ENCODE data around the gene CNBD2.
"Not testable (repeated sequence)": the region's sequence is repeated elsewhere in the genome, so short reads cannot be mapped to it uniquely, and the experiment has no call there.

CNBD2 gene

DNA sequence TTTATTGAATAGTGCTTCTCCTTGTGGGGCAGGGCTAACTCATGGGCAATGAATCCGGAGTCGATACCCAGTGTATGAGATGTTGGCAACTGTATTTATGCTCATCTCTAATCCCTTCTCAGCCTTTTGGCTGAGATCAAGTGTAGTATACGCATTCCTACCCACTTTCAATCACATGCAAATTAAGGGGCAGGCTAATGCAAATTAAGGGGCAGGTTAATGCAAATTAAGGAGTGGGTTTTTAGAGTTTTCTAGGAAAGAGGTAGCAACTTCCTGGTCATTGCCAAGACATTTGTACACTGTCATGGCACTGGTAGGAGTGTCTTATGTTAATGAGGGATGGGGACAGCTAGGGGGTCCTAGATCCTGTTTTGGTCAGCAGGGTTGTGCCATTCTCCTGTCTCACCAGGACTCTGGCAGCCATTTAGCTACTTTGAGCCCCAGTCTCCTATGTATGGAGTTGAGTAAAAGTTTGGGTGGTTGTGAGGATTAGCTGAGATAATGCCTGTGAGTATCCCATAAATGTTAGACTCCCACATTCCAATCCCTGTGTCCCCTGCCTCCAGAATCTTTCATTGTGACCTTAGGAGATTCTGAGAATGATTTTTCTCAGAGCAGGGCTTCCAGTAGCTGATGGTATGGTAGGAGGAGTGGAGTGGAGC lies at the start of gene CNBD2:
CNBD2 (plus strand) TSS at position 612 of the 662 bp plus-strand sequence. CDS start 173 bp downstream, outside the sequence.
- H3K4me3 ChIP-seq (ENCODE audit: low read depth, low read length) = no peak within 1 kb of the TSS

- no peak overlapping the region for H3K4me3 ChIP-seq (ENCODE audit: low read depth, low read length)
Observed at GRCh38 chr20:35920523-35920922, 47.9 kb upstream of the CNBD2 start.

DNA sequence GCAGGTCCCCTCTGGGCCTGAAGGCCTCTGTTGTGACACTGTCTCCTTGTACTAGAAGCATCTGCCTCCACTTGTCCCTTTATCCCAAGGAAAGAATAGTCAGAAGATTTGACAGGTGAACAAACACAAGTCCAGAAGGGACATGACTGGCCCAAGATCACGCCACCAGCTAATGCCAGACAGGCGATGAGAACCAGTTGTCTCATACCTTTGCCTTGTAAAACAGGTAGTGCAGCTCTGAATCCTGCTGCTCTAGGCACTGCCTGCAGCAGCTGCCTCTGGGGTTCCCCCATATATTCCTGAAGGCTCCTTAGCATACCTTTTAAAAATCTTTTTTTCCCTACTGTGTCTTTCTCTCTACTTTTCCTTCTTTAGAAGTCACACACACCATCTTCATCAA lies 39.1 kb upstream of the CNBD2 start:
- no peak overlapping the region for H3K4me3 ChIP-seq (ENCODE audit: low read depth, low read length)

DNA sequence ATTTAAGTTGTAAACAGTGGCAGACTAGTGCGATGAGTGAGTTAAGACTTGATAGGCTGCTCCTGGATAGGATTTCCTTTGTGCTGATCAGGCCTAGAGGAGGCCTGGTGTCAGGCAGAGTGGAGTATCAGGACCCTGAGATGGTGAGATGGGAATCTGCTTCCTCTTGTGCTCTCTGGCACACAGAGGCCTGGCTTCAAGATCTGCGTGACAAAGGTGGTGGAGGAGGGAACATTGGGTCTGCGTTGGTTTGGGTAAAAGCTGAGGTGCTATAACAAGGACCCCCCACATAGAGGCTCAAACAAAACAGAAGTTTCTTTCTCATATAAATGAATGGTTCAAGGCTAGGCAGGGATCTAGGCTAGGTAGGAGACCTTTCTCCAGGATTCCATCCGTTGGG lies 34.3 kb upstream of the CNBD2 start:
- H3K4me3 ChIP-seq (ENCODE audit: low read depth, low read length) = no peak overlapping the region

- no peak overlapping the region for H3K4me3 ChIP-seq (ENCODE audit: low read depth, low read length)
Observed at GRCh38 chr20:35939264-35939663, 29.1 kb upstream of the CNBD2 start.

- H3K4me3 ChIP-seq (ENCODE audit: low read depth, low read length) = no peak overlapping the region
Observed at GRCh38 chr20:35941620-35942019, 26.8 kb upstream of the CNBD2 start.

GRCh38 chr20:35942243-35942642 lies 26.1 kb upstream of the CNBD2 start:
- H3K4me3 ChIP-seq (ENCODE audit: low read depth, low read length) = no peak overlapping the region

GRCh38 chr20:35947489-35947888 lies 20.9 kb upstream of the CNBD2 start:
- no peak overlapping the region for H3K4me3 ChIP-seq (ENCODE audit: low read depth, low read length)

- H3K4me3 ChIP-seq (ENCODE audit: low read depth, low read length) = no peak overlapping the region
Observed at GRCh38 chr20:35947907-35948306, 20.5 kb upstream of the CNBD2 start.

- no peak overlapping the region for H3K4me3 ChIP-seq (ENCODE audit: low read depth, low read length)
Observed at GRCh38 chr20:35950093-35950492, 18.3 kb upstream of the CNBD2 start.

GRCh38 chr20:35952080-35952479 lies 16.3 kb upstream of the CNBD2 start:
- H3K4me3 ChIP-seq (ENCODE audit: low read depth, low read length) = not testable (repeated sequence)

GRCh38 chr20:35952480-35953386 lies 15.7 kb upstream of the CNBD2 start:
- H3K4me3 ChIP-seq (ENCODE audit: low read depth, low read length) = peak overlapping the region; percentile 96

DNA sequence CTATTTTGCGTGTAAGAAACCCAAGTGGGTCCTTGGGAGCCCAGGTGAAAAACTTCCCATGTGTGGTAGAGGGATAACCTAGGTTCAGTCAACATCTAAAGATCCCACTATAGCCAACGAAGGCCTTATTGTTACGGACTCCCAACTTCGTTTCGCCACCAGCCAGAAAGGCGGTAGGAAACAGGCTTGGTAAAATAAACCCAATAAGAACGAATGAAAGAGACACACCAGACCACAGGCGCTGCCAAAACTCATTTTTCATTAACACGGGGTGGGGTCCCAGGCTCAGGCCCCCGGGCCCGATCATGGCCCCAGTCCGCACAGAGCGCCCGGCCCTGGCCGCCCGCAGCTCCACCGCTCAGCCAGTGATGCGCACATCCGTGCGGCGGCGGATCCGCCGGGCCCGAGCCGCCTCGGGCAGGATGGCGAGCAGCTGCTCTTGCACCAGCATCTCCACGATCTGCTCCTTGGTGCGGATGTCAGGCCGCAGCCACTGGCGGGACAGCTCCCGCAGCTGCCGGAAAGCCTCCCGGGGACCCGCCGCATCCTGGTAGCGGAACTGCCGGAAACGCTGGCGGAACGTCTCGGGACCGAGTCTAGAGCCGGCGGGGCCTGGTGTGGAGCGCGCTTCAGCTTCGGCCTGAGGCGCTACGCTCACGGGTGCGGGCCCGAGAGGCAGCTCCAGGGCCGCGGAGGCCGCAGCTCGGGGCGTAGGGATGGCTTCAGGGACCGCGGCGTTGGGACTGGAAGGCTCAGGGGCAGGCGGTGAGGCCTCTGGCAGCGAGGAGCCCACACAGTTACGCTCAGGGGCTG lies 14.8 kb upstream of the CNBD2 start:
- peak overlapping the region; percentile 96 for H3K4me3 ChIP-seq (ENCODE audit: low read depth, low read length)

DNA sequence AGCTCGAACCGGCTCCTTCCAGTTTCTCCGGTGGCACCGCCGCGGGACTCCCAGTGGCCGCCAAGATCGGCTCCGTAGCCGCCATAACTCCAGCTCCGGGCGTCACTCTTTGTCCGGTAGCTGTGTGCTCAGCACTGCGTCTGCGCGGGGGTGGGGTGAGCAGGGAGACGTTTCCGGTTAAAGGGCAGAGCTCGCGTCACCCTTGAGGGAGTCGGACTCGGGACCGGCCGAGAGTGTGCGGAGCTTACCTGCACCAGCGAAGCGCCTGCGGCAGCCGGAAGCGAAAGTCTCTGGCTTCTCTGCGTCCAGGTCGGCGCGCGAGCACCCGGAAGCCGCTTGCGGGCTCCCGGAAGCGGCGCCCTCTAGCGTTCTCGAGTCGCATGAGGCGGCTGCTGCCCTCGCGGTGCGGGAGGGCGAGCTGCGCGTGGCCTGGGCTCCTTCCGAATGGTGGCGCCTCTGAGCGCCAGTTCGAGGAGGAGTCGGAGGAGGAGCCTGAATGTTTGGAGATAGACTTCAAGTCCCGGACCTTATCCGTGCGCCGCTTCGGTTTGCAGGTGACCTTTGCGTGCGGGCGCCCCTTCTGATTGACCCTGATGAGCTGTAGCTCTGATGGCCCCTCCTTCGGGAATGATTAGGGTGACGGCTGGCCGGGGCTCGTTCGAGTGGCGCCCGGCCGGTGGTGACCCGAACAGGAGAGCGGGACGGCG lies 14.0 kb upstream of the CNBD2 start, which contains the start of gene SCAND1:
SCAND1 (minus strand) TSS at position 303 of the 707 bp plus-strand sequence; CDS start at position 85, 218 bp downstream.
- H3K4me3 ChIP-seq (ENCODE audit: low read depth, low read length) = peak within 1 kb of the TSS; percentile 96

DNA sequence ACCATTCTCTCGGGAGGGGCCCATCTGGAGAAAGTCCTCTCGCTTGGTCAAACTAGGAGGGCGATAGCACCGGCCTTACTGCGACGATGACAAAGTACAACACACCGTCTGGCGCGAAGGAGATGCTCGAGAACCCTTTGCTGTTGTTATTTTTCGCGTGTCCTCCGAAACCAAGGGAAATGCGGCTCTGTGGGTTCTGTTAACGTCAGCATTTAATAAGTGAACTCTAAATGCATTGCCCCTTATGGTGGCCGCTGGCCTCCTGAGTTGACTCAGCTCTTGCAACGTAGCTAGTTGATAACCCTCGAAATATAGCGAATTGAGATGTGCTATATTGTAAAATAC lies 13.5 kb upstream of the CNBD2 start:
- peak overlapping the region; percentile 86 for H3K4me3 ChIP-seq (ENCODE audit: low read depth, low read length)

DNA sequence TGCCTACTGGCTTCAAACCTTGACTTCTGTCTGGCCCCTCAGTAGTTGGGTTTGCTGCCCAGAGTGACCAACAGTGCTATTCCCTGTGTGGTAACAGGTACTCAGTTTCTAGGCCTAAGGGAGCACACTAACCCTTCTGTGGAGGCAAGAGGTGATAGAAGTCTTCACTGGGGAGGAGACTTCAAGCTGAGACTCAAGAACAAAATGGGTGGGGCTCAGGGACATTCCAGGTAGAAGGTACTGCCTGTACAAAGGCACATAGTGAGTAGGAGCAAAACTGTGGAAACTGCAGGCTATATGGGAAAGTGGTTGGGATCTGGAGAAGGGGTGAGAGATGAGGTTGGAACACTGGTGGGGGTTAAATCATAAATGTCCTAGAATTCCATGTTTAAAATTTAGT lies 11.8 kb upstream of the CNBD2 start:
- H3K4me3 ChIP-seq (ENCODE audit: low read depth, low read length) = no peak overlapping the region

- H3K4me3 ChIP-seq (ENCODE audit: low read depth, low read length) = not testable (repeated sequence)
Observed at GRCh38 chr20:35959291-35959690, 9.1 kb upstream of the CNBD2 start.

GRCh38 chr20:35963878-35964277 lies 4.5 kb upstream of the CNBD2 start:
- H3K4me3 ChIP-seq (ENCODE audit: low read depth, low read length) = no peak overlapping the region

- H3K4me3 ChIP-seq (ENCODE audit: low read depth, low read length) = no peak overlapping the region
Observed at GRCh38 chr20:35968930-35969329, 540 bp downstream of the CNBD2 start.

DNA sequence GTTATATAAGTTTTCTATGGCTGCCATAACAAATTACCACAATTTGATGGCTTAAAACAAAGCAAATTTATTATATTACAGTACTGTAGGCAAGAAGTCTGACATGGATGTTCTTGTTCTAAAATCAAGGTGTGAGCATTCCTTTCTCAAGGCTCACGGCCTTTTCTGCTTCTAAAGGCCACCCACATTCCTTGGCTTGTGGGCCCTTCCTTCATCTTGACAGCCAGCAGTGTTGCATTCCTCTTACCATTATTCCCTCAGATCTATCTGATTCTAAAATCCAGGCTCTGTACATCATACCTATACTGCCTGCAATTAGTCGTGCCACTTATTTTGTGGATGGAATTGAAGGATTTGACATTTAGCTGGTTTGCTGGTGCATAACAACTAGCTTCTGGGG lies 3.6 kb downstream of the CNBD2 start:
- no peak overlapping the region for H3K4me3 ChIP-seq (ENCODE audit: low read depth, low read length)

DNA sequence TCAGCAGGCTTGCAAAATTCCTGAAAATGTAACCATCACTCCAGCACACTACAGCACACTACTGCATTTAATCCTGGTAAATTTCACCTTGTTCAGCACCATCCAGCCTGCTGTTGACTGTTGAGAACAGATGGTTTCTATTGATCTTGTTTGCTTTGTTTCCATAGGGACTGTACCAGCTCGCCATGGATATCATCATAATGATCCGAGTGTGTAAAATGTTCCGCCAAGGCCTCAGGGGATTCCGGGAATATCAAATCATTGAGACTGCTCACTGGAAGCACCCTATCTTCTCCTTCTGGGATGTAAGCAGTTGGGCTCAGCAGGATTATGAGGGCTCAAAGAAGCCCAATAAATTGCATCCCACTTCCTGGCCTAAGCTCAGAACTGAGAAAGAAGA lies 4.1 kb downstream of the CNBD2 start:
- H3K4me3 ChIP-seq (ENCODE audit: low read depth, low read length) = no peak overlapping the region
